GM23338 (cell line): ENCODE results near the gene PRSS36. TPM values are rescaled to one million over a fixed set of nuclear protein-coding genes. Genes with fewer than 3 reads are reported as not detected.

Source experiments
- ATAC-seq: fragments of 200-7000 bp; cut with Tn5 transposase; 3 replicates; pipeline ENCODE4 v1.9.1; 2020
- DNase-seq: peaks from one replicate; pipeline ENCODE4 v3.0.0-alpha.2; 2015; ENCODE audit warnings: low spot score
- H2AFZ ChIP-seq: fragments of 200-600 bp; sonication (generic); 2 replicates; pipeline ENCODE4 v1.8.0; 2016; ENCODE audit warnings: antibody characterized with exemption, mild to moderate bottlenecking, moderate library complexity
- H3F3A ChIP-seq: fragments of 200-600 bp; sonication (generic); replicated peaks from 2 replicates; pipeline ENCODE4 v1.8.0; 2017; ENCODE audit warnings: antibody characterized with exemption, mixed run types, low read depth
- H3K27ac ChIP-seq: fragments of 200-600 bp; sonication (generic); 2 replicates; pipeline ENCODE4 v1.6.1; 2016; ENCODE audit warnings: low read depth
- H3K27me3 ChIP-seq: fragments of 200-600 bp; sonication (generic); 2 replicates; pipeline ENCODE4 v1.8.0; 2016; ENCODE audit warnings: mild to moderate bottlenecking, mixed run types, moderate library complexity; ENCODE audit not compliant: insufficient read depth
- H3K36me3 ChIP-seq: fragments of 200-600 bp; sonication (generic); 2 replicates; pipeline ENCODE4 v1.8.0; 2016; ENCODE audit warnings: mild to moderate bottlenecking; ENCODE audit not compliant: insufficient read depth
- H3K4me1 ChIP-seq: fragments of 200-600 bp; sonication (generic); 2 replicates; pipeline ENCODE4 v1.8.0; 2016; ENCODE audit warnings: mild to moderate bottlenecking, moderate library complexity; ENCODE audit not compliant: insufficient read depth
- H3K4me2 ChIP-seq: fragments of 200-600 bp; sonication (generic); 2 replicates; pipeline ENCODE4 v1.7.1; 2017; ENCODE audit warnings: mixed run types
- H3K4me3 ChIP-seq: fragments of 200-600 bp; sonication (generic); 2 replicates; pipeline ENCODE4 v1.6.1; 2016; ENCODE audit warnings: mixed run types
- H3K79me2 ChIP-seq: fragments of 200-600 bp; sonication (generic); replicated peaks from 2 replicates; pipeline ENCODE4 v1.8.0; 2017; ENCODE audit warnings: mild to moderate bottlenecking; ENCODE audit not compliant: insufficient read depth
- H3K9me2 ChIP-seq: fragments of 200-600 bp; sonication (generic); 2 replicates; pipeline ENCODE4 v1.8.0; 2017; ENCODE audit not compliant: insufficient read depth
- H4K20me1 ChIP-seq: fragments of 200-600 bp; sonication (generic); replicated peaks from 2 replicates; pipeline ENCODE4 v1.8.0; 2017; ENCODE audit warnings: mild to moderate bottlenecking; ENCODE audit not compliant: insufficient read depth
- H3K27ac Mint-ChIP-seq: 2 replicates; pipeline ENCODE4 v1.8.0; 2020; ENCODE audit warnings: inconsistent platforms, mild to moderate bottlenecking, moderate library complexity, mixed read lengths
- H3K27me3 Mint-ChIP-seq: 3 replicates; pipeline ENCODE4 v1.8.0; 2022; ENCODE audit warnings: low read depth, mild to moderate bottlenecking, moderate library complexity, mixed read lengths, inconsistent platforms; ENCODE audit not compliant: insufficient read depth, poor library complexity
- H3K36me3 Mint-ChIP-seq: 3 replicates; pipeline ENCODE4 v1.8.0; 2021; ENCODE audit warnings: low read depth, mild to moderate bottlenecking, inconsistent platforms, moderate library complexity, mixed read lengths
- H3K4me1 Mint-ChIP-seq: 3 replicates; pipeline ENCODE4 v1.8.0; 2020; ENCODE audit warnings: mild to moderate bottlenecking, inconsistent platforms, mixed read lengths
- H3K4me3 Mint-ChIP-seq: 3 replicates; pipeline ENCODE4 v1.8.0; 2021; ENCODE audit warnings: moderate library complexity, mild to moderate bottlenecking, inconsistent platforms, mixed read lengths
- H3K9me3 Mint-ChIP-seq: 3 replicates; pipeline ENCODE4 v1.8.0; 2020; ENCODE audit warnings: moderate library complexity, mild to moderate bottlenecking, inconsistent platforms, mixed read lengths
- EZH2 ChIP-seq: fragments of 200-600 bp; sonication (generic); IDR thresholded peaks from one replicate; pipeline ENCODE4 v1.8.0; 2017; ENCODE audit warnings: antibody characterized with exemption, mild to moderate bottlenecking, low read depth; ENCODE audit not compliant: unreplicated experiment
- EZH2phosphoT487 ChIP-seq: fragments of 200-600 bp; sonication (generic); IDR thresholded peaks from one replicate; pipeline ENCODE4 v1.8.1; 2018; ENCODE audit warnings: antibody characterized with exemption; ENCODE audit not compliant: unreplicated experiment
- JUNB ChIP-seq: IDR thresholded peaks from one replicate; pipeline ENCODE4 v1.6.1; 2016; ENCODE audit warnings: antibody characterized with exemption; ENCODE audit not compliant: unreplicated experiment
- NANOG ChIP-seq: IDR thresholded peaks from 2 replicates; pipeline ENCODE4 v1.6.1; 2016; ENCODE audit warnings: antibody characterized with exemption, borderline replicate concordance
- POLR2AphosphoS5 ChIP-seq: IDR thresholded peaks from 2 replicates; pipeline ENCODE4 v1.6.1; 2016; ENCODE audit warnings: antibody characterized with exemption, low read depth
- STAT1 ChIP-seq: IDR thresholded peaks from one replicate; pipeline ENCODE4 v1.6.1; 2016; ENCODE audit warnings: antibody characterized with exemption; ENCODE audit not compliant: unreplicated experiment
- ZNF114 ChIP-seq: fragments of 250-450 bp; sonication (Bioruptor Pico); IDR thresholded peaks from 2 replicates; pipeline ENCODE4 v1.5.0; 2020; ENCODE audit warnings: mild to moderate bottlenecking, moderate library complexity
- ZNF331 ChIP-seq: fragments of 250-450 bp; sonication (Bioruptor Pico); IDR thresholded peaks from 2 replicates; pipeline ENCODE4 v1.5.0; 2020; ENCODE audit warnings: low read depth, mild to moderate bottlenecking, moderate library complexity
- polyA plus RNA-seq: library from polyadenylated mRNA; unstranded; fragments of >200 nt; fragmentation: Nextera tagmentation; extraction: Ambion mirVana; gene quantifications from 2 replicates; pipeline ENCODE4 v1.2.1, GENCODE V29; 2016
- total RNA-seq: library from RNA; depleted of rRNA; stranded (reverse); fragments of >200 nt; shearing (Covaris generic); gene quantifications from 2 replicates; pipeline ENCODE4 v1.2.3, GENCODE V29; 2014
- TF ChIP-seq, protein P1 (sequence below): fragments of 250-450 bp; sonication (Bioruptor Pico); IDR thresholded peaks from 2 replicates; pipeline ENCODE4 v1.5.0; 2020; ENCODE audit warnings: mild to moderate bottlenecking, moderate library complexity
- TF ChIP-seq, protein P2 (sequence below): IDR thresholded peaks from 2 replicates; pipeline ENCODE4 v1.6.1; 2016; ENCODE audit warnings: antibody characterized with exemption
- TF ChIP-seq, protein P3 (sequence below): IDR thresholded peaks from one replicate; pipeline ENCODE4 v1.6.1; 2018; ENCODE audit warnings: antibody characterized with exemption; ENCODE audit not compliant: unreplicated experiment

PRSS36 gene
- total and polyA plus RNA-seq, 2 experiments from 2014 or later: 0.91 to 1.4 TPM

DNA sequence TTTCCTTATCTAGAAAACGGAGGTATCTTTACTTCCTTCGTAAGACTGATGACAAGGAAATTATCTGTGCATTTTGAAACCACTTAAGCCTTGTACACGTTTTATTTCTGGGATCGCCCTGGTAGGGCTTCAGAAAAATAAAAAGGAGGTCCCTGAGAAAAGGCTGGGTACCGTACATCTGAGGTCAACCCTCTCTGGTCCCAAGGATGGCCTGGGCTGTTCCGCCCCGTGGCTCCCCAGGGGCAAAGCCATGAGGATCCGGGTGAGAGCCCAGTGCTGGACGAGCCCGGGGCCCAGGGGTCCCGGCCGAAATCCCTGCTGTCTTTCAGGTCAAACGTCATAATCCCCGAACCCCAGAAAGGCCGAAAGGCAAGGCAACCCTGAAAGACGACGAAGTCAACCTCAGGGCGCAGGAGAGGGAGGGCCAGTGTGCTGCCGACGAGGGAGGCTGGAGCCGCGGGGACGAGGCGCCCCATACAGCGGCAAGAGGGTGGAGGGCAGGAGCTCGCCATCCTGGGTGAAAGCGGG, 29.4 kb upstream of the PRSS36 start:
- Histone ChIP-seq H4K20me1 (peaks cover 36% of the 10 kb centered on the region), H3K9me2 (no peaks in the 10 kb centered on the region), H3K36me3 (peaks cover 26% of the 10 kb centered on the region), H3K79me2 (peaks cover 44% of the 10 kb centered on the region), H3K4me3 (peak overlapping the region; percentile 100), H3F3A (peaks cover 19% of the 10 kb centered on the region), H3K27me3 (no peaks in the 10 kb centered on the region), H3K4me1 (peaks cover 27% of the 10 kb centered on the region), H2AFZ (peak overlapping the region; percentile 90; the same call in 1 of the 2 replicates), H3K27ac (peak overlapping the region; percentile 99), H3K4me2 (peak overlapping the region; percentile 100)
- ATAC-seq: peak; percentile 17
- Mint-ChIP-seq H3K4me3 (peak overlapping the region; percentile 96), H3K27me3 (peaks cover 20% of the 10 kb centered on the region), H3K27ac (peak overlapping the region; percentile 96), H3K4me1 (peaks cover 27% of the 10 kb centered on the region), H3K36me3 (peaks cover 39% of the 10 kb centered on the region), H3K9me3 (peaks cover 7% of the 10 kb centered on the region)
- no peak for TF ChIP-seq EZH2phosphoT487
- DNase-seq: no peak

DNA sequence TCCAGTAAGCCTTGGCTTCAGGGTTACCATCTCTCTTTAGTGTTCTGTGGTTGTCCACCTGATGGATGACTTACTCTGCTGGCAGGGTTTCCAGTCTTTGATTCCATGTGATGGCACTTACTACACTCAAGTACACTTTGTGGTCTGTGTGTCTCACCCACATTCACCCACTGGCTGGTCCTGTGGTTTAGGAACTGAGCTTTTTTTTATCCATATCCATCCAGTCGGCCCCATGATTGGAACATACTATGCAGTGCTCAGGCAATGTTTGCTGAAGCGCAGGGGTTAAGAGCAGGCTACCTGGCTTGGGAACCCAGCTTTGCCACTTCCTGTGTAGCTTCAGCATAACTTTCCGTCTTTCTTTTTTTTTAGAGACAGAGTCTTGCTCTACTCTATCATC, 27.3 kb upstream of the PRSS36 start:
- DNase-seq (no peak), ATAC-seq (no peak)
- Histone ChIP-seq H3K4me1 (peaks cover 13% of the 10 kb centered on the region), H3K36me3 (peaks cover 4% of the 10 kb centered on the region), H3K9me2 (no peaks in the 10 kb centered on the region), H3K27ac (no peak overlapping the region), H2AFZ (0 out of 2 replicates have a peak overlapping the region, but pooled peaks have one; percentile 56), H3K27me3 (no peaks in the 10 kb centered on the region), H3K4me2 (no peak overlapping the region), H3F3A (0 out of 2 replicates have a peak, but pooled peaks cover 2% of the 10 kb centered on the region), H4K20me1 (peaks cover 15% of the 10 kb centered on the region), H3K79me2 (peaks cover 22% of the 10 kb centered on the region), H3K4me3 (no peak overlapping the region)
- Mint-ChIP-seq H3K36me3 (peaks cover 18% of the 10 kb centered on the region), H3K9me3 (peaks cover 17% of the 10 kb centered on the region), H3K4me1 (peaks cover 10% of the 10 kb centered on the region), H3K4me3 (no peak overlapping the region), H3K27ac (no peak overlapping the region), H3K27me3 (peaks cover 18% of the 10 kb centered on the region)
- no peak for TF ChIP-seq STAT1
- no peak for TF ChIP-seq POLR2AphosphoS5
- TF ChIP-seq ZNF331: no peak
- no peak for TF ChIP-seq EZH2
- no peak for TF ChIP-seq EZH2phosphoT487
- TF ChIP-seq ZNF114 (CRISPR knock-in tag): no peak
- no peak for TF ChIP-seq NANOG
- no peak for TF ChIP-seq JUNB
- TF ChIP-seq, protein P1, sequence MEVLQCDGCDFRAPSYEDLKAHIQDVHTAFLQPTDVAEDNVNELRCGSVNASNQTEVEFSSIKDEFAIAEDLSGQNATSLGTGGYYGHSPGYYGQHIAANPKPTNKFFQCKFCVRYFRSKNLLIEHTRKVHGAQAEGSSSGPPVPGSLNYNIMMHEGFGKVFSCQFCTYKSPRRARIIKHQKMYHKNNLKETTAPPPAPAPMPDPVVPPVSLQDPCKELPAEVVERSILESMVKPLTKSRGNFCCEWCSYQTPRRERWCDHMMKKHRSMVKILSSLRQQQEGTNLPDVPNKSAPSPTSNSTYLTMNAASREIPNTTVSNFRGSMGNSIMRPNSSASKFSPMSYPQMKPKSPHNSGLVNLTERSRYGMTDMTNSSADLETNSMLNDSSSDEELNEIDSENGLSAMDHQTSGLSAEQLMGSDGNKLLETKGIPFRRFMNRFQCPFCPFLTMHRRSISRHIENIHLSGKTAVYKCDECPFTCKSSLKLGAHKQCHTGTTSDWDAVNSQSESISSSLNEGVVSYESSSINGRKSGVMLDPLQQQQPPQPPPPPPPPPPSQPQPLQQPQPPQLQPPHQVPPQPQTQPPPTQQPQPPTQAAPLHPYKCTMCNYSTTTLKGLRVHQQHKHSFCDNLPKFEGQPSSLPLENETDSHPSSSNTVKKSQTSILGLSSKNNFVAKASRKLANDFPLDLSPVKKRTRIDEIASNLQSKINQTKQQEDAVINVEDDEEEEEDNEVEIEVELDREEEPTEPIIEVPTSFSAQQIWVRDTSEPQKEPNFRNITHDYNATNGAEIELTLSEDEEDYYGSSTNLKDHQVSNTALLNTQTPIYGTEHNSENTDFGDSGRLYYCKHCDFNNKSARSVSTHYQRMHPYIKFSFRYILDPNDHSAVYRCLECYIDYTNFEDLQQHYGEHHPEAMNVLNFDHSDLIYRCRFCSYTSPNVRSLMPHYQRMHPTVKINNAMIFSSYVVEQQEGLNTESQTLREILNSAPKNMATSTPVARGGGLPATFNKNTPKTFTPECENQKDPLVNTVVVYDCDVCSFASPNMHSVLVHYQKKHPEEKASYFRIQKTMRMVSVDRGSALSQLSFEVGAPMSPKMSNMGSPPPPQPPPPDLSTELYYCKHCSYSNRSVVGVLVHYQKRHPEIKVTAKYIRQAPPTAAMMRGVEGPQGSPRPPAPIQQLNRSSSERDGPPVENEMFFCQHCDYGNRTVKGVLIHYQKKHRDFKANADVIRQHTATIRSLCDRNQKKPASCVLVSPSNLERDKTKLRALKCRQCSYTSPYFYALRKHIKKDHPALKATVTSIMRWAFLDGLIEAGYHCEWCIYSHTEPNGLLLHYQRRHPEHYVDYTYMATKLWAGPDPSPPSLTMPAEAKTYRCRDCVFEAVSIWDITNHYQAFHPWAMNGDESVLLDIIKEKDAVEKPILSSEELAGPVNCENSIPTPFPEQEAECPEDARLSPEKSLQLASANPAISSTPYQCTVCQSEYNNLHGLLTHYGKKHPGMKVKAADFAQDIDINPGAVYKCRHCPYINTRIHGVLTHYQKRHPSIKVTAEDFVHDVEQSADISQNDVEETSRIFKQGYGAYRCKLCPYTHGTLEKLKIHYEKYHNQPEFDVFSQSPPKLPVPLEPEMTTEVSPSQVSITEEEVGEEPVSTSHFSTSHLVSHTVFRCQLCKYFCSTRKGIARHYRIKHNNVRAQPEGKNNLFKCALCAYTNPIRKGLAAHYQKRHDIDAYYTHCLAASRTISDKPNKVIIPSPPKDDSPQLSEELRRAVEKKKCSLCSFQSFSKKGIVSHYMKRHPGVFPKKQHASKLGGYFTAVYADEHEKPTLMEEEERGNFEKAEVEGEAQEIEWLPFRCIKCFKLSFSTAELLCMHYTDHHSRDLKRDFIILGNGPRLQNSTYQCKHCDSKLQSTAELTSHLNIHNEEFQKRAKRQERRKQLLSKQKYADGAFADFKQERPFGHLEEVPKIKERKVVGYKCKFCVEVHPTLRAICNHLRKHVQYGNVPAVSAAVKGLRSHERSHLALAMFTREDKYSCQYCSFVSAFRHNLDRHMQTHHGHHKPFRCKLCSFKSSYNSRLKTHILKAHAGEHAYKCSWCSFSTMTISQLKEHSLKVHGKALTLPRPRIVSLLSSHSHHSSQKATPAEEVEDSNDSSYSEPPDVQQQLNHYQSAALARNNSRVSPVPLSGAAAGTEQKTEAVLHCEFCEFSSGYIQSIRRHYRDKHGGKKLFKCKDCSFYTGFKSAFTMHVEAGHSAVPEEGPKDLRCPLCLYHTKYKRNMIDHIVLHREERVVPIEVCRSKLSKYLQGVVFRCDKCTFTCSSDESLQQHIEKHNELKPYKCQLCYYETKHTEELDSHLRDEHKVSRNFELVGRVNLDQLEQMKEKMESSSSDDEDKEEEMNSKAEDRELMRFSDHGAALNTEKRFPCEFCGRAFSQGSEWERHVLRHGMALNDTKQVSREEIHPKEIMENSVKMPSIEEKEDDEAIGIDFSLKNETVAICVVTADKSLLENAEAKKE (CRISPR knock-in tag): no peak
- TF ChIP-seq, protein P2, sequence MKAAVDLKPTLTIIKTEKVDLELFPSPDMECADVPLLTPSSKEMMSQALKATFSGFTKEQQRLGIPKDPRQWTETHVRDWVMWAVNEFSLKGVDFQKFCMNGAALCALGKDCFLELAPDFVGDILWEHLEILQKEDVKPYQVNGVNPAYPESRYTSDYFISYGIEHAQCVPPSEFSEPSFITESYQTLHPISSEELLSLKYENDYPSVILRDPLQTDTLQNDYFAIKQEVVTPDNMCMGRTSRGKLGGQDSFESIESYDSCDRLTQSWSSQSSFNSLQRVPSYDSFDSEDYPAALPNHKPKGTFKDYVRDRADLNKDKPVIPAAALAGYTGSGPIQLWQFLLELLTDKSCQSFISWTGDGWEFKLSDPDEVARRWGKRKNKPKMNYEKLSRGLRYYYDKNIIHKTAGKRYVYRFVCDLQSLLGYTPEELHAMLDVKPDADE: no peak
- TF ChIP-seq, protein P3, sequence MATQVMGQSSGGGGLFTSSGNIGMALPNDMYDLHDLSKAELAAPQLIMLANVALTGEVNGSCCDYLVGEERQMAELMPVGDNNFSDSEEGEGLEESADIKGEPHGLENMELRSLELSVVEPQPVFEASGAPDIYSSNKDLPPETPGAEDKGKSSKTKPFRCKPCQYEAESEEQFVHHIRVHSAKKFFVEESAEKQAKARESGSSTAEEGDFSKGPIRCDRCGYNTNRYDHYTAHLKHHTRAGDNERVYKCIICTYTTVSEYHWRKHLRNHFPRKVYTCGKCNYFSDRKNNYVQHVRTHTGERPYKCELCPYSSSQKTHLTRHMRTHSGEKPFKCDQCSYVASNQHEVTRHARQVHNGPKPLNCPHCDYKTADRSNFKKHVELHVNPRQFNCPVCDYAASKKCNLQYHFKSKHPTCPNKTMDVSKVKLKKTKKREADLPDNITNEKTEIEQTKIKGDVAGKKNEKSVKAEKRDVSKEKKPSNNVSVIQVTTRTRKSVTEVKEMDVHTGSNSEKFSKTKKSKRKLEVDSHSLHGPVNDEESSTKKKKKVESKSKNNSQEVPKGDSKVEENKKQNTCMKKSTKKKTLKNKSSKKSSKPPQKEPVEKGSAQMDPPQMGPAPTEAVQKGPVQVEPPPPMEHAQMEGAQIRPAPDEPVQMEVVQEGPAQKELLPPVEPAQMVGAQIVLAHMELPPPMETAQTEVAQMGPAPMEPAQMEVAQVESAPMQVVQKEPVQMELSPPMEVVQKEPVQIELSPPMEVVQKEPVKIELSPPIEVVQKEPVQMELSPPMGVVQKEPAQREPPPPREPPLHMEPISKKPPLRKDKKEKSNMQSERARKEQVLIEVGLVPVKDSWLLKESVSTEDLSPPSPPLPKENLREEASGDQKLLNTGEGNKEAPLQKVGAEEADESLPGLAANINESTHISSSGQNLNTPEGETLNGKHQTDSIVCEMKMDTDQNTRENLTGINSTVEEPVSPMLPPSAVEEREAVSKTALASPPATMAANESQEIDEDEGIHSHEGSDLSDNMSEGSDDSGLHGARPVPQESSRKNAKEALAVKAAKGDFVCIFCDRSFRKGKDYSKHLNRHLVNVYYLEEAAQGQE: no peak
